HG02852 (cell line): ENCODE results near the gene MVB12B.

Experiments
- ATAC-seq: cut with Tn5 transposase; IDR thresholded peaks from one replicate; pipeline ENCODE4 v1.9.1; 2021; ENCODE audit warnings: mild to moderate bottlenecking, moderate library complexity; ENCODE audit not compliant: unreplicated experiment

Gene MVB12B

GRCh38 chr9:126448865-126449577, 122.4 kb downstream of the MVB12B start:
- no peak for ATAC-seq

DNA sequence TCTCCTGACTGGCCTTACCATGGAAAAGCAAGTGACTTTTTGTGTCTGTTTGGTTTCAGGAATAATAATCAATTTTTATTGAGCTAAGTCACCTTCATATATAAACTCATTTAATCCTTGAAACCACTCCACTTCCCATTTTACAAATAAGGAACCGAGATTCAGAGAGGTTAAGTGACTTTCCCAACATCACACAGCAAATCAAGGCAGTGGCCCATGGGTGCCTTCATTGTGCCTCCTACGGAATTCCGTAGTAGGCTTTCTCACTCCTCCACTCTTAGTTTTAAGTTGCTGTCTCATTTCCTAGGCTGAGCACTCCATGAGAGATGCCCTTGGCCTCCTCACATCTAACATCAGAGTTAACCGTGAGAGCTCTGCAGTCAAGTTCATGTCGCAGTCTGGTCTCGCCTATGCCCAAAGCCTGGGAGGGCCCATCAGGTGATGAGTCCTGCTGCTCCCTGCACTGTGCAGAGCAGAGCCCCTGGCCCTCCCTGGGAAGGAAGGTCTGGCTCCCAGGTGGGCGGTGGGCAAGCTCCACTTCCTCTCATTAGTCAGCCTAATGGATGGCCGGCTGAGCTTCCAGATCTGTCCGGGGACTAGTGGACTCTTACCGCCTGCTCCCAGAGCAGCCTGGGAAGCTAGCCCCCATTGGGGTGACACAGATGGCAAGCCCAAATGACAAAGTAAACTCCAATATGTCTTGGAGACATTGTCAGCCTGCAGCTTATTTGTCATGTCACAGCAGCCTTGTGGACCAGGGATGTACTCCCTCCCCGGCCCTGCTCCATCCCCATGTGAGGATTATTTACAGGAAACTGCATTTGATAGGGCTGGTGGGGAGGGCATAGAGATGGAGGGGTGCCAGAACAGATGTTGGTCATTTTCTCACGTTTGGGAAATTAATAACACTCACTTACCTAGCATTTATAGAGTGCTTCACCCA, 123.4 kb downstream of the MVB12B start:
- no peak for ATAC-seq

GRCh38 chr9:126450668-126451205, 124.1 kb downstream of the MVB12B start:
- ATAC-seq: no peak

- ATAC-seq: no peak
Measured at GRCh38 chr9:126451316-126451885, 124.8 kb downstream of the MVB12B start.

- no peak for ATAC-seq
Measured at GRCh38 chr9:126452106-126452505, 125.5 kb downstream of the MVB12B start.

GRCh38 chr9:126453156-126453963, 126.7 kb downstream of the MVB12B start:
- ATAC-seq: no peak

- no peak for ATAC-seq
Measured at GRCh38 chr9:126454215-126454614, 127.6 kb downstream of the MVB12B start.

GRCh38 chr9:126454795-126455194, 128.2 kb downstream of the MVB12B start:
- no peak for ATAC-seq

- ATAC-seq: no peak
Measured at GRCh38 chr9:126456441-126457174, 130.0 kb downstream of the MVB12B start.

- ATAC-seq: no peak
Measured at GRCh38 chr9:126457175-126457547, 130.5 kb downstream of the MVB12B start.

GRCh38 chr9:126457890-126458289, 131.3 kb downstream of the MVB12B start:
- ATAC-seq: no peak

DNA sequence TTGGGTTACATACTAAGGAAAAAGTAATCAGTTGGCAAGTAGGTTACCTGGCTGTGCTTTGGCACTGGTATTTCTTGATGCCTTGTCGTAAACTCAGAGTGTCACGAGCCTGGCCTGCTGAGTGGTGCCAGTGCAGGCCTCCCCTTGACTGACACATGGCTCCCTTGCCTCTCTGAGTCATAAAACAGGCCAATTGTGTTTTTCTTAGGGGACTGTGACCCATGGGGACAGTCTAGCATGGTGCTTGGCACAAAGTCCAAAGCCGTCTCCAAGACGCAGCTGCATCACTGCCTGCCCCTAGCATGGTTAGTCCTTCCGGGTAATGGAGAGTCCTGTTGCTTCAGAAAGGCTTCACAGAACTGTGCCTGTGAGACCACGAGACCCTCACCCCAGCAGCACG, 132.5 kb downstream of the MVB12B start:
- no peak for ATAC-seq

DNA sequence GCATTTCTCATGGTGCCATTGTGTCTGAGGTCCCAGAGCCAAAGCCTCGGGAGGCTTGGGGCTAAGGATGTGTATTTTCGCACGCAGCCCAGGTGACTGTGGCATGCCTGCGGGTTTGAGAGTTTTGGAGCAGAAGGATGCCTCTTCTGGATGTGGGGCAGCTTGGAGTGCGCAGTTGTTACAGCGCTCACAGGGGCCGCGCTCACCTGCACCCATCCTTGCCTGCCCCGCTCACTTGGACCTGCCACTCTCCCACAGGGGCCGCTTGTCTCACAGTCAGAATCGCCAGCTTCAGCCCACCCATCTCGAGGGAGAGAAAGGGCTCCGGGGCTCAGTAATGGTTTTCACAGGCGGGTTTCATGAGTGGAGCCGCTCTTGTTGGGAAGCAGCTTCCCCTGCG, 132.9 kb downstream of the MVB12B start:
- ATAC-seq: no peak

DNA sequence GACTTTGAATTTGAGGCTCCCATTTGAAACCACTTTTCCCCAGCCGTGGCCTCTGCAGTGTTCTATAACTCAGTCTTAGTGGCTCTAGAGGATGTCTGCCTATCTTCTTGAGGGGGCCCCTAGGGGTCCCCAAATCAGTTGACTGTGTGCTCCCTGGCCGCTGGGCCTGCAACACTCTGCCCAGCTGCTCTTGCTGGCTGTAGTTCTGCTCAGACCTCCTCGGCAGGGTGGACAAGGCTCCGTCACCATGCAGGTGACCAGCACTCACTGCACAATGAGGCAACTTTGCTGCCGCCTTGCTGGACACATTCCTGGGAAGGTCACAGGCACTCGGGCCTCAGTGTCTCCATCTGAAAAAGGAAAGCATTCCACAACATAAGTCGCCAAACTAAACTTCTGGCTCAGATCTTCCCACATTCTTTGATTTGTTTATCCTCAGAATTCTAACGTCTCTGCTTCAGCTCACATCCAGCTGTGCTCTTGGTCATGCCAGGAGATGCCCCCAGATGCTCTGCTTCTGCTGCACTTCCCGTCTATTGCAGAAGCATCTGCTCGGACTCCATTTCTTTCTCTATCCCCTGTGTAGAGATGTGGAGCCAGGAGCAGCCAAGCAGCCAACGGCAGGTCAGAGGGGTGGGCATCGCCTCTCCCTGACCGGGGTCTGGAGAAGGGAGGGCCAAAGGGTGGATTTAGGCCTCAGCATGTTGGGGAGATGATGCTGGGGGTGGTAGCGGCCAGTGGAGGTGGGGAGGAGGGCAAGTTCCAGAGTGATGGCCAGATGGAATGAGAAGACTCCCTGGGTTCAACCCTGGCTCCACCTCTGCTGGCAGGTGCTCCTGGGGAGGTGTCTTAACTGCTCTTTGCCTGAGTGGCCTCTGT, 133.6 kb downstream of the MVB12B start:
- ATAC-seq: no peak

DNA sequence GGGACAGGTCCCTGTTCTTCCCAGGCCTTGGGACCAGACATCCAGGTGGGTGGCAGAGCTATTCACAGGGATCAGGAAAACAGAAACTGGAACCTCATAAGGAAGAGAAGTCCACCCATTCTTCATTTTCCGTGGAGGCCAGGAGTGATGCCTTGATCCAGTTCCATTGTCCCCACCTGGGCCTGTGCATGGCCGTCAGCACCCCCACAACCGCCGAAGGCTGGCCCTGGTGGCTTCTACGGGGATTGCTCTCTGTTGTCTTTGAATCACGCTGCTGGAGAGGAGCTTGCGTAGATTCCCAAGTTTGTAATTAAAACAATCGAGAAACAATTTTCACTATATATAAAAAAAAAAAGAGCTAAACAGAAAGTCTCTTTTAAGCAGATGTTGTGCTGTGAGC, 134.4 kb downstream of the MVB12B start:
- ATAC-seq: no peak

DNA sequence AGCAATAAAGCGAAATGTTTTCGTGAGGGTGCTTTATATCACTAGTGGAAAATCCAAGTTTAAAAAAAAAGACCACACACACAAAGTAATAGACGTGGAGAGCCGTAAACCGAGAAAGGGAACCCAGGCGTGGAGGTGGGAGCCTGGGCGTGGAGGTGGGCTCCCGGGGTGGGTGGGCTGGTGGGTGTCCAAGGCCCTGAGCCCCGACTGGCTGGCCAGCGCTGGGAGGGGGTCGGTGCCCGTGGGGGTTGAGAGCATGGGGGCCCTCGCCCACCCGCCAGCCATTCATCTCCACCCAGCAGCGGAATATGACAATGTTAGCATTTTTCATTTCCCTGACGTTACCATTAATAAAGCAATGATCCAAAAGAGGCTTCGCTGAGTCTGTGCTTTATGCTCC, 135.0 kb downstream of the MVB12B start:
- no peak for ATAC-seq

- ATAC-seq: no peak
Measured at GRCh38 chr9:126462617-126463016, 136.0 kb downstream of the MVB12B start.

DNA sequence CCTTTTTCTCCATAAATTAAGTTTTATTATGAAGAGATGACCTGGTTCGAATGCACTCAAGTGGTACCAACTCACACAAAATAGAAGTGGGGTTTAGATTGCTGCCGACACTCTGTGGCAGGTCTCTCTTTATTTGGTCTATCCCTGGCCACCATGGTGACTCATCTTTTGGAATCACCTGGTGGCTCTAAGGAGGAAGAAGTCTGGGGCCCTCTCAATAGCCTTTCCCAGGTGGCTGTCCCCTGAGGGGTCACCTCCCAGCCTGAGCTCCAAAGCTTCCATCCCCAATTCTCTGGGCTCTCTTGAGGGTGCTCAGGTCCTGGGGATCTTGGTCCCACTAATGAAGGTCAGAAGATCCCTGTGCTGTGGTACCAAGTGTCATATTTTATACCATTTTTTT, 136.8 kb downstream of the MVB12B start:
- no peak for ATAC-seq
